Measurements from ENCODE around the gene FRMPD2. TPM values are rescaled to one million over a fixed set of nuclear protein-coding genes. Genes with fewer than 3 reads are reported as not detected.

FRMPD2 gene
- total RNA-seq, 2 experiments from 2014 or later: not detected

GRCh38 chr10:48266528-48266927 is 8.0 kb downstream of the FRMPD2 start:
- Mint-ChIP-seq H3K36me3 (ENCODE audit: low read depth) (no peaks in the 10 kb centered on the region), H3K9me3 (peaks cover 2% of the 10 kb centered on the region), H3K4me1 (ENCODE audit: low read depth) (no peaks in the 10 kb centered on the region), H3K27ac (no peak overlapping the region), H3K27me3 (ENCODE audit: low read depth) (peaks cover 2% of the 10 kb centered on the region), H3K4me3 (no peak overlapping the region)
- no peak for DNase-seq
- CTCF ChIA-PET: interaction anchor here (1.2 kb wide), 1 partner anchor 24 kb away, joined by 3 read pairs; no protein-coding TSS in a partner anchor
- intact Hi-C loops (cut with micrococcal nuclease): no loop called here

GRCh38 chr10:48258105-48258504 is 16.4 kb downstream of the FRMPD2 start:
- H3K27me3 Mint-ChIP-seq (ENCODE audit: low read depth): peaks cover 9% of the 10 kb centered on the region
- intact Hi-C loops (cut with micrococcal nuclease): no loop called here
- no peak for DNase-seq
- H3K4me1 Mint-ChIP-seq (ENCODE audit: low read depth): no peaks in the 10 kb centered on the region
- H3K9me3 Mint-ChIP-seq: peaks cover 5% of the 10 kb centered on the region
- CTCF ChIA-PET: no interaction called here
- no peak overlapping the region for H3K4me3 Mint-ChIP-seq
- no peak overlapping the region for H3K27ac Mint-ChIP-seq
- no peaks in the 10 kb centered on the region for H3K36me3 Mint-ChIP-seq (ENCODE audit: low read depth)

GRCh38 chr10:48257407-48257961 is 17.0 kb downstream of the FRMPD2 start:
- CTCF ChIA-PET: no interaction called here
- Mint-ChIP-seq H3K4me3 (no peak overlapping the region), H3K4me1 (ENCODE audit: low read depth) (no peaks in the 10 kb centered on the region), H3K36me3 (ENCODE audit: low read depth) (no peaks in the 10 kb centered on the region), H3K9me3 (peaks cover 5% of the 10 kb centered on the region), H3K27me3 (ENCODE audit: low read depth) (peaks cover 9% of the 10 kb centered on the region), H3K27ac (no peak overlapping the region)
- DNase-seq: no peak
- intact Hi-C loops (cut with micrococcal nuclease): no loop called here

- Mint-ChIP-seq H3K27me3 (ENCODE audit: low read depth) (peaks cover 8% of the 10 kb centered on the region), H3K36me3 (ENCODE audit: low read depth) (no peaks in the 10 kb centered on the region), H3K4me1 (ENCODE audit: low read depth) (no peaks in the 10 kb centered on the region), H3K27ac (no peak overlapping the region), H3K4me3 (no peak overlapping the region), H3K9me3 (peaks cover 5% of the 10 kb centered on the region)
- no peak for DNase-seq
- CTCF ChIA-PET: interaction anchor here (1.4 kb wide), 1 partner anchor 8 kb away, joined by 3 read pairs; no protein-coding TSS in a partner anchor
- intact Hi-C loops (cut with micrococcal nuclease): no loop called here
These were observed 18.8 kb downstream of the FRMPD2 start for GRCh38 chr10:48255722-48256121.

- CTCF ChIA-PET: interaction anchor here (1.4 kb wide), 1 partner anchor 8 kb away, joined by 3 read pairs; no protein-coding TSS in a partner anchor
- H3K4me1 Mint-ChIP-seq (ENCODE audit: low read depth): no peaks in the 10 kb centered on the region
- no peak for DNase-seq
- H3K9me3 Mint-ChIP-seq: no peaks in the 10 kb centered on the region
- intact Hi-C loops (cut with micrococcal nuclease): no loop called here
- H3K4me3 Mint-ChIP-seq: no peak overlapping the region
- H3K27ac Mint-ChIP-seq: no peak overlapping the region
- H3K27me3 Mint-ChIP-seq (ENCODE audit: low read depth): peaks cover 4% of the 10 kb centered on the region
- no peaks in the 10 kb centered on the region for H3K36me3 Mint-ChIP-seq (ENCODE audit: low read depth)
These were observed 19.6 kb downstream of the FRMPD2 start for GRCh38 chr10:48254750-48255512.

- intact Hi-C loops (cut with micrococcal nuclease): no loop called here
- no peaks in the 10 kb centered on the region for H3K9me3 Mint-ChIP-seq
- H3K4me1 Mint-ChIP-seq (ENCODE audit: low read depth): no peaks in the 10 kb centered on the region
- H3K4me3 Mint-ChIP-seq: no peak overlapping the region
- no peak overlapping the region for H3K27ac Mint-ChIP-seq
- no peaks in the 10 kb centered on the region for H3K36me3 Mint-ChIP-seq (ENCODE audit: low read depth)
- H3K27me3 Mint-ChIP-seq (ENCODE audit: low read depth): no peaks in the 10 kb centered on the region
- CTCF ChIA-PET: interaction anchor here (0.7 kb wide), 1 partner anchor 317 kb away, joined by 4 read pairs; no protein-coding TSS in a partner anchor
- no peak for DNase-seq
These were observed 20.4 kb downstream of the FRMPD2 start for GRCh38 chr10:48253970-48254657.

- intact Hi-C loops (cut with micrococcal nuclease): no loop called here
- no peak for DNase-seq
- H3K4me3 Mint-ChIP-seq: no peak overlapping the region
- H3K36me3 Mint-ChIP-seq (ENCODE audit: low read depth): no peaks in the 10 kb centered on the region
- H3K9me3 Mint-ChIP-seq: no peaks in the 10 kb centered on the region
- CTCF ChIA-PET: no interaction called here
- H3K27me3 Mint-ChIP-seq (ENCODE audit: low read depth): no peaks in the 10 kb centered on the region
- H3K27ac Mint-ChIP-seq: no peak overlapping the region
- H3K4me1 Mint-ChIP-seq (ENCODE audit: low read depth): peaks cover 2% of the 10 kb centered on the region
These were observed 22.2 kb downstream of the FRMPD2 start for GRCh38 chr10:48252354-48252650.

- DNase-seq: no peak
- no peak overlapping the region for H3K4me3 Mint-ChIP-seq
- H3K9me3 Mint-ChIP-seq: no peaks in the 10 kb centered on the region
- peaks cover 2% of the 10 kb centered on the region for H3K4me1 Mint-ChIP-seq (ENCODE audit: low read depth)
- intact Hi-C loops (cut with micrococcal nuclease): no loop called here
- CTCF ChIA-PET: no interaction called here
- no peak overlapping the region for H3K27ac Mint-ChIP-seq
- no peaks in the 10 kb centered on the region for H3K27me3 Mint-ChIP-seq (ENCODE audit: low read depth)
- H3K36me3 Mint-ChIP-seq (ENCODE audit: low read depth): no peaks in the 10 kb centered on the region
These were observed 22.8 kb downstream of the FRMPD2 start for GRCh38 chr10:48251525-48252353.

GRCh38 chr10:48251152-48251524 is 23.4 kb downstream of the FRMPD2 start:
- no peak for DNase-seq
- no peak overlapping the region for H3K4me3 Mint-ChIP-seq
- no peak overlapping the region for H3K27ac Mint-ChIP-seq
- CTCF ChIA-PET: no interaction called here
- H3K27me3 Mint-ChIP-seq (ENCODE audit: low read depth): no peaks in the 10 kb centered on the region
- intact Hi-C loops (cut with micrococcal nuclease): no loop called here
- H3K4me1 Mint-ChIP-seq (ENCODE audit: low read depth): peaks cover 2% of the 10 kb centered on the region
- no peaks in the 10 kb centered on the region for H3K9me3 Mint-ChIP-seq
- H3K36me3 Mint-ChIP-seq (ENCODE audit: low read depth): no peaks in the 10 kb centered on the region

GRCh38 chr10:48249763-48250351 is 24.6 kb downstream of the FRMPD2 start:
- no peak for DNase-seq
- no peak overlapping the region for H3K27ac Mint-ChIP-seq
- peaks cover 2% of the 10 kb centered on the region for H3K4me1 Mint-ChIP-seq (ENCODE audit: low read depth)
- no peaks in the 10 kb centered on the region for H3K27me3 Mint-ChIP-seq (ENCODE audit: low read depth)
- H3K36me3 Mint-ChIP-seq (ENCODE audit: low read depth): no peaks in the 10 kb centered on the region
- no peak overlapping the region for H3K4me3 Mint-ChIP-seq
- no peaks in the 10 kb centered on the region for H3K9me3 Mint-ChIP-seq
- CTCF ChIA-PET: no interaction called here
- intact Hi-C loops (cut with micrococcal nuclease): no loop called here

- Mint-ChIP-seq H3K4me3 (no peak overlapping the region), H3K27ac (no peak overlapping the region), H3K36me3 (ENCODE audit: low read depth) (no peaks in the 10 kb centered on the region), H3K9me3 (no peaks in the 10 kb centered on the region), H3K27me3 (ENCODE audit: low read depth) (no peaks in the 10 kb centered on the region), H3K4me1 (ENCODE audit: low read depth) (peaks cover 2% of the 10 kb centered on the region)
- CTCF ChIA-PET: no interaction called here
- intact Hi-C loops (cut with micrococcal nuclease): no loop called here
- DNase-seq: no peak
These were observed 25.3 kb downstream of the FRMPD2 start for GRCh38 chr10:48249004-48249762.

Measured in activated naive CD4-positive, alpha-beta T cell treated with anti-CD3 and anti-CD28 coated beads for 36 hours (primary cell).